GM18867 (cell line): Measurements from ENCODE around the gene MAT2B.
"Not testable (repeated sequence)": the region's sequence is repeated elsewhere in the genome, so short reads cannot be mapped to it uniquely, and the experiment has no call there.

Experiments
- ATAC-seq: cut with Tn5 transposase; IDR thresholded peaks from one replicate; pipeline ENCODE4 v1.9.1; 2021; ENCODE audit warnings: mild to moderate bottlenecking, moderate library complexity; ENCODE audit not compliant: unreplicated experiment

Gene MAT2B

DNA sequence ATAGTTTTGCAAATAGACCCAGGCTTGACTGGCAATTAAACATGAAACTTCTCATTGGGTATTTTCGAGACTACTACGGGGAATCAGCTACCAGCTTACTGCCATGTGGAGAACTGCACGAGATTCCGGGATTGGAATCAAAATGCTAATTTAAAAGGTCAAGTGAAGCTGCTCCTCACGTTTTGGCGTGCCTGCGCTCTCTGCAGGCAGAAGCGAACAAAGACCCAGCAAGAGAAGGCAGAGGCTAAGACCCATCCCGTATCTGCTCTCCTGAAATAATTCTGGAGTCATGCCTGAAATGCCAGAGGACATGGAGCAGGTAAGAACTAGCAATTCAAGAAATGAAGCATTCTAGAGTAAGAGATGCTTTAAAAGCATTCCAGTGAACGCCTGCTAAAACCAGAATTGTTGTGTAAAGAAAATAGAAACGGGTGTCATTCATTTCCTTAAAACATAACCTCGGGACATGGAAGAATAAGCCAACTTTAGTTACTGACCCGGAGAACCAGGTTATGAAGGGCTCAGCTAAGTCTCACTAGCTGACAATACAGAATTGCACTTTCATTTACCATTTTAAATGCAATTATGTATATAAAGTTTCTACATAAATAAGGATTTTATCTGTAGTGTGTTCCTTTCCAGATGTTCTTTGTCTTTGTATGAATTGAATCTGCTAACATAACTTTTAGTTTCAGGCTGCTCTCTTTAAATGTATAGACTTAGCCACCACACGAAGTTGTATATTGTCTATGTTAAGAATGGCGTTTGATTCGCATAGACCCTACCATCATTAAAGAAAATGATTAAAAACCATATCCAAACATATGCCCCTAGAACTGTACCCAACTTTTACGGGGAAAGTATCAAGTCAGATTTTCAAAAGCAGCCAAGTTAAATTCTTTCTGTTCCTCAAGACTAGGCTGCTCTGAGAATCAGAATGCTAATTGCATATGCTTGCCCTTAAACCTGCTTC, 2.0 kb upstream of the MAT2B start:
- no peak for ATAC-seq

GRCh38 chr5:163504079-163504931, 1.1 kb upstream of the MAT2B start:
- no peak for ATAC-seq

DNA sequence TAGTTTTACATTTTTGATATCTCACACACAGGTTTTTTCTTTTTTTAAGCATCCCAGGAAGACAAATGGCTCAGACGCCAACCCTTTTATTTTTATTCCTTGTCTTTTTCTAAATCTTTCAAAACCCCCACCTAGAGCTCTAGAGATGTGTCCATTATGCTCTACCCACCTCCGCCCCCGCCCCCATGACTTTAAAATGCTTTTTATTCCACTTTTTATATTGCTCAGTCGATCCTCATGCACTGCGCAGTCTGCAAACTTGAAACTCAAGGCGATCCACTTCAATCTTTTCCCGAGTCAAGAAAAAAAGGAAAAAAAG, 411 bp upstream of the MAT2B start:
- peak; percentile 1 for ATAC-seq

GRCh38 chr5:163506095-163506457, 657 bp downstream of the MAT2B start:
- peak; percentile 17 for ATAC-seq

DNA sequence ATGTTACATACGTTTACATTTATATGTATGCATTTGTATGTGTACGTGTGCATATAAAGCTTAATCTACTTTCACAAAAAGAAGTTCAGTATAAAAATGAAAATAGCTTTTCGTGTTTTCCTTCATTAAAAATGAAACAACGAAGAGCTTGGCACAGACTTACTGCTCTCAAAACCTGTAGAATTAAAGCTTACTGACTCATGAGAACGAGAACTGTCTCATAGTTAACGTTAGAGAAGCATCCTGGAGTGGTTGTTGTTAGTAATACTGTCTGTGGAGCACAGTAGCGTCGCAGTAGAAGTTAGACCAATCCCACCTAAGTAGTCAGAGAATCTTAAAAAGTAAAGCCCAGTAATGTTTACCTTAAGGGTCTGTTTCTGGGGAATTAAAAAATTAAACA, 1.3 kb downstream of the MAT2B start:
- ATAC-seq, result no peak

- ATAC-seq, result no peak
These were observed 3.3 kb downstream of the MAT2B start for GRCh38 chr5:163508753-163509152.

- no peak for ATAC-seq
These were observed 4.0 kb downstream of the MAT2B start for GRCh38 chr5:163509291-163509951.

GRCh38 chr5:163512526-163512925, 7.1 kb downstream of the MAT2B start:
- no peak for ATAC-seq

- ATAC-seq, result no peak
These were observed 19.7 kb downstream of the MAT2B start for GRCh38 chr5:163525096-163525495.

DNA sequence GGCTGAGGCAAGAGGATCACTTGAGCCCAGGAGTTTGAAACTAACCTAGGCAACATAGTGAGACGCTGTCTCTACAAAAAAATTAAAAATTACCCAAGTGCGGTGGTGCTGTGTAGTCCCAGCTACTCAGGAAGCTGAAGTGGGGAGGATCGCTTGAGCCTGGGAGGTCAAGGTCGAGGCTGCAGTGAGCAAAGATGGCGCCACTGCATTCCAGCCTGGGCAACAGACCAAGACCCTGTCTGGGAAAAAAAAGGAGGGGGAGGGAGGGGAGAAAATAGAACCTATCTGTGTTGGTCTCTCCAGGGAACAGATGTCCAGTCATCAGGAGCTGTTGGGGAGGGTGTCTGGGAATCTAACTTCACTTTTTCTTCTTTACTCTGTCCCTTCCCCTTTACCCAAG, 24.3 kb downstream of the MAT2B start:
- ATAC-seq, result no peak

- no peak for ATAC-seq
These were observed 25.9 kb downstream of the MAT2B start for GRCh38 chr5:163531272-163531671.

DNA sequence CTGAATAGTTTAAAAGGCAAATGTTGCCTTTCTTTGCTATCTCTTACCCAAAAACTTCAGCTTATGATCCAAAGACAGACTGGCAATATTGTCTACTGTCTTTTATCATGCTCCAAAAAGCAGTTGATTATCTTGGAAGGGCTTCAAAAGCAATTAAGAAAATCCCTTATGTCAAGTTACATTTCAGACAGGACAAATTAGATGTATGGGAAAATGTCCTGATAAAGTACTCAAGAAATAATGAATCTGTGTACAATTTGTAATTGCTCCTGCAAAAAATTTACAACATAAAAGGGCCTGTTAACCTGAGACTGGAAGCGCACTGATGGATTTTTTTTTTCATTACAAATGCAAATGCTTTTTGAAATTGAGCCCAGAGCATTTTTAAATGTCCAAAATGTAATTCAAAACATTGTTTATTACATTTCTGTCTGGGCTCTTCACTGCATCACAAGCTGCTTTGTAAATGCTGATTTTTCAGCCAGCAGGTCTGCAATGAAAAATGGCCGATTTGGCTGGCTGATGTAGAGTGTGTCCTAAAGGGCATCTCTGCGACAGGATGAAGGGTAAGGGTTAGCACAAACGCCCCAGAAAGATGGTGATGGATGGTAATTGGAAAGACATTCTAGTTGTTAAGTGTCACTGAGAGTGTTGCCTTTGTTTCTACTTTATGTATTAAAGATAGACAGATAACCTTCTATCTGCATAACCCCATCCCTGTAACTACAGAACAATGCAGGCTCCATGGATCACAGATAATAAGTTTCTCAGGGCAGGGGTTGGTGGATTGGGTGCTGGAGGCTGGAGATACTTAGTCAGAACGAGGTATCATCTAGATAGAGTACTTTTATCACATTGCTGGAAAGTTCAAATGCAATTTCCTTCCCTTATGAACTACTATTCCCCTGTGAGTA, 27.0 kb downstream of the MAT2B start:
- no peak for ATAC-seq

- no peak for ATAC-seq
These were observed 27.8 kb downstream of the MAT2B start for GRCh38 chr5:163533223-163533622.

- no peak for ATAC-seq
These were observed 29.2 kb downstream of the MAT2B start for GRCh38 chr5:163534492-163535094.

DNA sequence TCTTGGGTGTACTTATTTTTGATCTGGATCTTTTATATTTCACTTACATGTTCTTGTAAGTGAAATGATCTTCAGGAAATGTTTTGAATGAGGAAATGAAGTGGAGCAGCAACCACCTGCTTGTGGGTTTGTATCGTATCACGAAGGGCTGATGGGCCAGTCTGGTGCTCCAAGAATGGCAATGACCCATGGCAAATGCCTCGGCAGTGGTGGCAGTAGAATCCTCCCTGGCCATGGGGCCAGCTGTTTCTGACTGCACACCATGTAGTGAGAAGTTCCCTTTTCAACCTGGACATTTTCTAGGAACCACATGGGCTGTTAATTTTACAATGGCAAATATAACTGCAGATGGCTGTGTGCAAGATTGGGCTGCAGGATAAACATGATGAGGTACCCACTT, 29.9 kb downstream of the MAT2B start:
- ATAC-seq, result peak; percentile 40

GRCh38 chr5:163536442-163536841, 31.0 kb downstream of the MAT2B start:
- not testable (repeated sequence) for ATAC-seq

- no peak for ATAC-seq
These were observed 35.3 kb downstream of the MAT2B start for GRCh38 chr5:163540696-163541095.

GRCh38 chr5:163542771-163543170, 37.4 kb downstream of the MAT2B start:
- ATAC-seq, result no peak

GRCh38 chr5:163544041-163544440, 38.6 kb downstream of the MAT2B start:
- ATAC-seq, result no peak

- no peak for ATAC-seq
These were observed 39.4 kb downstream of the MAT2B start for GRCh38 chr5:163544836-163545235.
